Neuronal stem cell (in vitro differentiated cells): Measurements from ENCODE around the gene SLA2.
A peak's percentile ranks its signal among the peaks of the same experiment; 100 is the strongest.

ENCODE experiments used
- DNase-seq: peaks from one replicate; pipeline ENCODE4 v3.0.0-alpha.2; 2013; ENCODE audit warnings: low spot score
- H2AFZ ChIP-seq: one replicate; pipeline ENCODE4 v1.6.1; 2013; ENCODE audit warnings: mild to moderate bottlenecking, low read length, inconsistent platforms
- H2AK5ac ChIP-seq: 2 replicates; pipeline ENCODE4 v1.6.1; 2013; ENCODE audit warnings: low read depth, mild to moderate bottlenecking, inconsistent platforms, low read length, moderate library complexity, mixed read lengths
- H2BK120ac ChIP-seq: 2 replicates; pipeline ENCODE4 v1.6.1; 2013; ENCODE audit warnings: low read depth, mild to moderate bottlenecking, inconsistent platforms, low read length, moderate library complexity, mixed read lengths
- H2BK12ac ChIP-seq: one replicate; pipeline ENCODE4 v1.6.1; 2013; ENCODE audit warnings: low read length, inconsistent platforms
- H2BK15ac ChIP-seq: 2 replicates; pipeline ENCODE4 v1.6.1; 2013; ENCODE audit warnings: mild to moderate bottlenecking, low read length, inconsistent platforms, mixed read lengths
- H2BK5ac ChIP-seq: one replicate; pipeline ENCODE4 v1.6.1; 2013; ENCODE audit warnings: inconsistent platforms, mild to moderate bottlenecking, low read length, moderate library complexity
- H3K14ac ChIP-seq: one replicate; pipeline ENCODE4 v1.6.1; 2013; ENCODE audit warnings: low read length, inconsistent platforms
- H3K18ac ChIP-seq: 2 replicates; pipeline ENCODE4 v1.6.1; 2013; ENCODE audit warnings: low read length, inconsistent platforms
- H3K23ac ChIP-seq: 2 replicates; pipeline ENCODE4 v1.6.1; 2013; ENCODE audit warnings: low read depth, mild to moderate bottlenecking, mixed read lengths, low read length, inconsistent platforms; ENCODE audit not compliant: poor library complexity
- H3K27ac ChIP-seq: replicated peaks from 3 replicates; pipeline ENCODE4 v1.5.1; 2013; ENCODE audit warnings: low read length, inconsistent platforms
- H3K27me3 ChIP-seq, 3 experiments: 2 replicates each; pipeline ENCODE4 v1.6.1; 2013; ENCODE audit warnings: low read length in 3 of 3, mild to moderate bottlenecking in 2 of 3, inconsistent platforms in 1 of 3, low read depth in 1 of 3, mixed read lengths in 1 of 3, moderate library complexity in 1 of 3; ENCODE audit not compliant: control insufficient read depth in 3 of 3, insufficient read depth in 3 of 3
- H3K36me3 ChIP-seq, 2 donors: replicated peaks in 1 of 2; 2 replicates each; pipeline ENCODE4 v1.6.1; 2013; ENCODE audit warnings: low read length in 2 of 2; ENCODE audit not compliant: control insufficient read depth in 2 of 2, insufficient read depth in 2 of 2
- H3K4ac ChIP-seq: 2 replicates; pipeline ENCODE4 v1.6.1; 2013; ENCODE audit warnings: inconsistent platforms, mild to moderate bottlenecking, low read length, moderate library complexity
- H3K4me1 ChIP-seq, 2 donors: 1 replicate in 1 of 2; 2 replicates in 1 of 2; pipeline ENCODE4 v1.6.1; 2013; ENCODE audit warnings: low read length in 2 of 2, low read depth in 1 of 2; ENCODE audit not compliant: control insufficient read depth in 2 of 2, insufficient read depth in 1 of 2
- H3K4me2 ChIP-seq: one replicate; pipeline ENCODE4 v1.6.1; 2013; ENCODE audit warnings: mild to moderate bottlenecking, low read length, inconsistent platforms; ENCODE audit not compliant: insufficient read depth, poor library complexity, severe bottlenecking
- H3K4me3 ChIP-seq, 2 donors: 2 replicates each; pipeline ENCODE4 v1.5.1; 2013; ENCODE audit warnings: low read length in 2 of 2, mild to moderate bottlenecking in 2 of 2, inconsistent platforms in 1 of 2, moderate library complexity in 1 of 2
- H3K79me1 ChIP-seq: one replicate; pipeline ENCODE4 v1.6.1; 2013; ENCODE audit warnings: low read depth, mild to moderate bottlenecking, inconsistent platforms, low read length, moderate library complexity
- H3K9ac ChIP-seq: one replicate; pipeline ENCODE4 v1.6.1; 2013; ENCODE audit warnings: mild to moderate bottlenecking, low read depth, low read length, inconsistent platforms; ENCODE audit not compliant: poor library complexity
- H3K9me3 ChIP-seq, 2 donors: replicated peaks in 1 of 2; 2 replicates each; pipeline versions ENCODE3 to v1.6.1; 2013; ENCODE audit warnings: low read length in 2 of 2, mild to moderate bottlenecking in 2 of 2, inconsistent platforms in 1 of 2, low read depth in 1 of 2, mixed read lengths in 1 of 2, moderate library complexity in 1 of 2; ENCODE audit not compliant: control insufficient read depth in 2 of 2, insufficient read depth in 1 of 2
- H4K8ac ChIP-seq: one replicate; pipeline ENCODE4 v1.6.1; 2013; ENCODE audit warnings: low read depth, mild to moderate bottlenecking, inconsistent platforms, low read length, moderate library complexity
- H4K91ac ChIP-seq: one replicate; pipeline ENCODE4 v1.6.1; 2013; ENCODE audit warnings: low read length, low read depth, mild to moderate bottlenecking, inconsistent platforms; ENCODE audit not compliant: poor library complexity
- WGBS, 2 donors: extraction: QIAGEN DNeasy Blood & Tissue Kit; methylation state at CpG; one replicate each; pipeline ENCODE4 v1.1.7; 2013; ENCODE audit warnings: missing lambda C conversion rate in 2 of 2, mixed read lengths in 1 of 2; ENCODE audit not compliant: insufficient read length in 2 of 2, insufficient replicate concordance in 1 of 2; ENCODE audit errors: extremely low coverage in 2 of 2; 5-methylcytosine and 5-hydroxymethylcytosine counted together

The SLA2 gene

DNA sequence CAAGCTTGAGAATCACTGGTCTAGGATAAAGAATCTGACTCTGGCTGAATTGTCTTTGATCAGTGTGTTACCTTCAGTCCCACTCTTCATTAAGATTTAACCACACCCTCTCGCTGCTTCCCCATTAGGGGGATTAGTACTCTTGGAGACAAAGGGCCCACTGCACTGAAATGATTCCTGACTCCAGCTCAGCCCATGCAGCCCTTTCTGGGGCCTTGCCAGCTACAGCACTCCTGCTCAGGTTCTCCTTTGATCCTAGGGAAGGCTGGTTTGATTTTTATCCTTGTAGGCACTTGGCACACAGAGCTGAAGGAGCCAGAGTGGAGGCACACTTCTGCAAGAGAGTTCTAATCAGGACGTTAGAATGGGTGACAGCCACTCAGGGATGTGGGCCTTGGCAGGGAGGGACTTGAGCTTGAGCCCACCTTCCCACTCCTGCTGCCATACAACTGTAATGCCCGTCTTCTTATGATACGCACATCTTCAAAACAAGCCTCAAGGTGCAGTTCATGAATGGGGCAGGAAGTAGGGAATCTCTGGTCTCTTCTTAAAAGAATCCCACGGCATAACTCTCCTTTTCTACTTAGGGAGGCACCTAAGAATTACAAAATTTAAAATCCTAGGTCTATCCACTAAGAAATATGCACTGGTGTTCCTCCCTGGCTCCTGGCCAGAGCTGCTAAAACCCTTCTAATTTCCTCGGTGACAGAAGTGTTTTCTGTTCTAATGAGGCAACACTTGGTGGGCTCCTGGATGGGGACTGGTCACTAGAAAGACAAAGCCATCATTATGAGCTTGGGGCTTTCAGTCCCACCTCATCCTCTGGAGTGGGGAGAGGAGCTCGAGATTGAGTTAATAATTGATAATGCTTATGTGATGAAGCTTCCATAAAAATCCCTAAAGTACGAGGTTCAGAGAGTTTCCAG, 1.5 kb upstream of the SLA2 start:
- H4K91ac ChIP-seq, result no peak overlapping the region
- H3K79me1 ChIP-seq, result no peaks in the 10 kb centered on the region
- H3K27ac ChIP-seq, result peak overlapping the region; percentile 64
- H3K4ac ChIP-seq, result no peak overlapping the region
- no peak overlapping the region for H2BK12ac ChIP-seq
- H3K18ac ChIP-seq, result no peak overlapping the region
- peak overlapping the region; percentile 34 for H2BK120ac ChIP-seq
- peak; percentile 61 for DNase-seq
- no peak overlapping the region for H3K9ac ChIP-seq
- H2AFZ ChIP-seq, result no peak overlapping the region
- H4K8ac ChIP-seq, result no peak overlapping the region
- H3K4me2 ChIP-seq, result no peak overlapping the region
- H3K4me1 ChIP-seq, result peaks cover 4 to 26% of the 10 kb centered on the region in 2 donors
- H3K9me3 ChIP-seq, result no peaks in the 10 kb centered on the region
- no peak overlapping the region for H2BK15ac ChIP-seq
- H3K23ac ChIP-seq, result no peak overlapping the region
- H2BK5ac ChIP-seq, result no peak overlapping the region
- no peak overlapping the region for H3K4me3 ChIP-seq
- WGBS, 2 donors, result no CpG with 5 or more reads among the region's 8 CpGs
- H3K27me3 ChIP-seq, result no peaks in the 10 kb centered on the region
- H3K14ac ChIP-seq, result no peak overlapping the region
- no peak overlapping the region for H2AK5ac ChIP-seq
- H3K36me3 ChIP-seq, result no peaks in the 10 kb centered on the region

GRCh38 chr20:36646678-36647077, 682 bp upstream of the SLA2 start:
- Histone ChIP-seq H3K36me3 (no peaks in the 10 kb centered on the region), H3K4me2 (no peak overlapping the region), H3K27me3 (no peaks in the 10 kb centered on the region), H2AFZ (no peak overlapping the region), H2AK5ac (no peak overlapping the region), H3K4me1 (peaks cover 4 to 26% of the 10 kb centered on the region in 2 donors), H3K23ac (no peak overlapping the region), H4K8ac (no peak overlapping the region), H3K4ac (no peak overlapping the region), H3K79me1 (no peaks in the 10 kb centered on the region), H2BK120ac (no peak overlapping the region), H2BK5ac (no peak overlapping the region), H4K91ac (no peak overlapping the region), H3K4me3 (no peak overlapping the region), H2BK12ac (no peak overlapping the region), H3K9me3 (no peaks in the 10 kb centered on the region), H3K9ac (no peak overlapping the region), H3K14ac (no peak overlapping the region), H3K27ac (peak overlapping the region; percentile 51), H3K18ac (no peak overlapping the region), H2BK15ac (no peak overlapping the region)
- DNase-seq, result no peak
- no CpG with 5 or more reads among the region's 3 CpGs for WGBS, 2 donors

DNA sequence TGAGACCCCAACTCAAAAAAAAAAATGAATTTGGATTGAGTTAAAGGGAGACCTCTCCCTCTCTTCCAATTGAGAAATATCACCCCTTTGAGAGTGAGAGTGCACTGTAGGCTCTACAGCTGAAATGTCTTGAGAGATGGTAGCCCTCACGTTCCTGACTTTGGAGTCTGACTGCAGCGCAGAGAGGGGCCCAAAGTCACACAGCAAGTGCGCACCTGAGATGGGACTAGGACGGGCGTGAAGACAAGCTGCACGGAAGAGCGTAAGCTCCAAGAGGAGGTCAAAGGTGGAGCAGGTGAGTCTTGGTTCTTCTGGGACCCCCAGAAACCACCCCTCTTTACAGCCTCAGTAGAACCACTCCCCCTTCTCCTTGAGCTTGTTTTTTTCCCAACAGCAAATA, 643 bp downstream of the SLA2 start:
- H3K36me3 ChIP-seq, result no peaks in the 10 kb centered on the region
- no peak overlapping the region for H3K18ac ChIP-seq
- no peak overlapping the region for H2AFZ ChIP-seq
- no peak overlapping the region for H4K8ac ChIP-seq
- H2BK5ac ChIP-seq, result no peak overlapping the region
- H3K4ac ChIP-seq, result no peak overlapping the region
- peak overlapping the region; percentile 10 for H2BK15ac ChIP-seq
- H2BK12ac ChIP-seq, result no peak overlapping the region
- H3K4me2 ChIP-seq, result no peak overlapping the region
- H3K9ac ChIP-seq, result no peak overlapping the region
- H3K9me3 ChIP-seq, result no peaks in the 10 kb centered on the region
- no peak overlapping the region for H3K14ac ChIP-seq
- no peak overlapping the region for H2BK120ac ChIP-seq
- H2AK5ac ChIP-seq, result peak overlapping the region; percentile 77
- no peak overlapping the region for H4K91ac ChIP-seq
- peaks cover 4 to 29% of the 10 kb centered on the region in 2 donors for H3K4me1 ChIP-seq
- H3K27me3 ChIP-seq, result no peaks in the 10 kb centered on the region
- no peak overlapping the region for H3K23ac ChIP-seq
- no peaks in the 10 kb centered on the region for H3K79me1 ChIP-seq
- no CpG with 5 or more reads among the region's 7 CpGs for WGBS, 2 donors
- no peak overlapping the region for H3K4me3 ChIP-seq
- DNase-seq, result no peak
- no peak overlapping the region for H3K27ac ChIP-seq

GRCh38 chr20:36644706-36645095, 1.3 kb downstream of the SLA2 start:
- DNase-seq, result no peak
- Histone ChIP-seq H3K4me2 (no peak overlapping the region), H3K23ac (no peak overlapping the region), H3K27me3 (no peaks in the 10 kb centered on the region), H3K14ac (no peak overlapping the region), H4K8ac (no peak overlapping the region), H3K4me3 (no peak overlapping the region), H3K79me1 (no peaks in the 10 kb centered on the region), H2AK5ac (no peak overlapping the region), H3K36me3 (no peaks in the 10 kb centered on the region), H3K27ac (no peak overlapping the region), H3K18ac (no peak overlapping the region), H4K91ac (no peak overlapping the region), H2BK15ac (peak overlapping the region; percentile 70), H2BK12ac (no peak overlapping the region), H2AFZ (no peak overlapping the region), H3K4ac (no peak overlapping the region), H2BK120ac (no peak overlapping the region), H3K4me1 (peaks cover 4 to 29% of the 10 kb centered on the region in 2 donors), H2BK5ac (no peak overlapping the region), H3K9me3 (no peaks in the 10 kb centered on the region), H3K9ac (no peak overlapping the region)
- WGBS, 2 donors, result no CpG with 5 or more reads among the region's 7 CpGs
